Prostate gland (tissue), 2 donors: Measurements from ENCODE around the gene MGLL. TPM values are rescaled to one million over a fixed set of nuclear protein-coding genes. Genes with fewer than 3 reads are reported as not detected.
"Not testable (repeated sequence)": the region's sequence is repeated elsewhere in the genome, so short reads cannot be mapped to it uniquely, and the experiment has no call there.

ENCODE experiments used
- DNase-seq: peaks from one replicate; pipeline ENCODE4 v3.0.0-alpha.2; 2019; ENCODE audit warnings: low spot score
- H3K27ac ChIP-seq, 2 donors: fragments of 200-600 bp; sonication (generic); 2 replicates each; pipeline ENCODE4 v1.5.1; 2017 to 2019
- H3K27me3 ChIP-seq: fragments of 200-600 bp; sonication (generic); replicated peaks from 2 replicates; pipeline ENCODE4 v1.5.1; 2019; ENCODE audit not compliant: insufficient read depth
- H3K36me3 ChIP-seq, 2 donors: fragments of 200-600 bp; sonication (generic); 1 replicate in 1 of 2; 2 replicates in 1 of 2; pipeline versions ENCODE4 v1.5.1 to v1.8.1; 2017 to 2019
- H3K4me1 ChIP-seq: fragments of 200-600 bp; sonication (generic); replicated peaks from 2 replicates; pipeline ENCODE4 v1.5.1; 2019
- H3K4me3 ChIP-seq, 2 donors: fragments of 200-600 bp; sonication (generic); 2 replicates each; pipeline ENCODE4 v1.5.1; 2017 to 2019
- H3K9me3 ChIP-seq: fragments of 200-600 bp; sonication (generic); 2 replicates; pipeline ENCODE4 v1.5.1; 2017
- CTCF ChIP-seq, 4 experiments: fragments of 200-600 bp in 2 of 4; fragments of 450-650 bp in 2 of 4; sonication (generic) in 2 of 4; IDR thresholded peaks; 1 replicate in 3 of 4; 2 replicates in 1 of 4; pipeline ENCODE4 v1.5.1; 2016 to 2019; ENCODE audit warnings: antibody characterized with exemption in 4 of 4, mild to moderate bottlenecking in 2 of 4, moderate library complexity in 2 of 4
- POLR2A ChIP-seq: fragments of 450-650 bp; IDR thresholded peaks from one replicate; pipeline ENCODE4 v1.6.1; 2016; ENCODE audit warnings: antibody characterized with exemption, mild to moderate bottlenecking
- POLR2AphosphoS5 ChIP-seq: sonication (generic); formaldehyde crosslinking; IDR thresholded peaks from one replicate; pipeline ENCODE4 v1.6.1; 2017; ENCODE audit warnings: antibody characterized with exemption
- WGBS: methylation state at CpG from one replicate; pipeline ENCODE4 v1.1.5; 2018; 5-methylcytosine and 5-hydroxymethylcytosine counted together
- intact Hi-C: fragments of 100-400 bp; cut with DNase I; formaldehyde crosslinking; loops from one replicate; pipeline ENCODE4 v1.14.2; 2022
- total RNA-seq, 2 donors: library from RNA; depleted of rRNA; stranded (reverse); fragments of >200 nt; gene quantifications; one replicate each; pipeline ENCODE4 v1.1.0, GENCODE V29; 2016

Gene MGLL
- total RNA-seq, 2 donors from 2014 or later: 20.0 to 31.8 TPM

GRCh38 chr3:127686512-127686894, 135.8 kb downstream of the MGLL start:
- peaks cover 5% of the 10 kb centered on the region for H3K4me1 ChIP-seq
- intact Hi-C loops: no loop called here
- no peak for DNase-seq
- H3K4me3 ChIP-seq: no peak overlapping the region
- no peaks in the 10 kb centered on the region for H3K9me3 ChIP-seq
- TF ChIP-seq POLR2AphosphoS5 (no peak), CTCF (IDR thresholded peaks at IDR 0.05) (no peak), POLR2A (no peak)
- H3K27me3 ChIP-seq: no peaks in the 10 kb centered on the region
- no peak overlapping the region for H3K27ac ChIP-seq
- no peaks in the 10 kb centered on the region for H3K36me3 ChIP-seq

GRCh38 chr3:127685708-127686511, 136.4 kb downstream of the MGLL start:
- intact Hi-C loops: no loop called here
- no peaks in the 10 kb centered on the region for H3K9me3 ChIP-seq
- no peak for DNase-seq
- TF ChIP-seq POLR2A (no peak), POLR2AphosphoS5 (no peak), CTCF (IDR thresholded peaks at IDR 0.05) (no peak)
- H3K27ac ChIP-seq: no peak overlapping the region
- H3K4me1 ChIP-seq: peaks cover 5% of the 10 kb centered on the region
- no peaks in the 10 kb centered on the region for H3K36me3 ChIP-seq
- no peaks in the 10 kb centered on the region for H3K27me3 ChIP-seq
- WGBS: 80% methylated on average over 4 of the region's 4 CpGs
- H3K4me3 ChIP-seq: no peak overlapping the region

GRCh38 chr3:127684871-127685707, 137.2 kb downstream of the MGLL start:
- intact Hi-C loops: no loop called here
- no peak for DNase-seq

GRCh38 chr3:127682561-127682960, 139.8 kb downstream of the MGLL start:
- no peaks in the 10 kb centered on the region for H3K9me3 ChIP-seq
- DNase-seq: no peak
- intact Hi-C loops: no loop called here
- no peak for TF ChIP-seq POLR2A
- no peaks in the 10 kb centered on the region for H3K4me1 ChIP-seq
- H3K4me3 ChIP-seq: no peak overlapping the region
- whole genome bisulfite sequencing: 79% methylated on average over 8 of the region's 8 CpGs
- H3K27me3 ChIP-seq: no peaks in the 10 kb centered on the region
- H3K36me3 ChIP-seq: no peaks in the 10 kb centered on the region
- H3K27ac ChIP-seq: no peak overlapping the region

More at GRCh38 chr3:127684871-127685707, 137.2 kb downstream of the MGLL start:
- Histone ChIP-seq H3K36me3 (no peaks in the 10 kb centered on the region), H3K4me1 (no peaks in the 10 kb centered on the region), H3K27ac (no peak overlapping the region), H3K4me3 (no peak overlapping the region), H3K27me3 (no peaks in the 10 kb centered on the region), H3K9me3 (no peaks in the 10 kb centered on the region)
- 82% methylated on average over 22 of the region's 22 CpGs for WGBS
- TF ChIP-seq CTCF (IDR thresholded peaks at IDR 0.05) (no peak), POLR2A (no peak), POLR2AphosphoS5 (no peak)

GRCh38 chr3:127682175-127682554, 140.2 kb downstream of the MGLL start:
- H3K27me3 ChIP-seq, H3K4me1 ChIP-seq, H3K9me3 ChIP-seq, H3K27ac ChIP-seq, H3K36me3 ChIP-seq, intact Hi-C loops, DNase-seq, H3K4me3 ChIP-seq: not testable (repeated sequence)
- 95% methylated on average over 6 of the region's 6 CpGs for WGBS
